NCI-H2029 treated with DMSO at 0.1 percent for 48 hours (cell line): Measurements from ENCODE around the gene NIBAN1.
"Not testable (repeated sequence)": the region's sequence is repeated elsewhere in the genome, so short reads cannot be mapped to it uniquely, and the experiment has no call there.

Experiments
- DNase-seq: peaks from one replicate; lab custom pipeline; 2025; lab: John Stamatoyannopoulos, UW

Gene NIBAN1

GRCh38 chr1:184973272-184974055 is 844 bp downstream of the NIBAN1 start:
- DNase-seq = peak; percentile 5

GRCh38 chr1:184972315-184973055 is 1.8 kb downstream of the NIBAN1 start:
- no peak for DNase-seq

- no peak for DNase-seq
Measured at GRCh38 chr1:184971522-184972265, 2.6 kb downstream of the NIBAN1 start.

- DNase-seq = no peak
Measured at GRCh38 chr1:184970691-184971161, 3.6 kb downstream of the NIBAN1 start.

- DNase-seq = no peak
Measured at GRCh38 chr1:184966989-184967388, 7.3 kb downstream of the NIBAN1 start.

GRCh38 chr1:184965944-184966860 is 8.1 kb downstream of the NIBAN1 start:
- no peak for DNase-seq

- no peak for DNase-seq
Measured at GRCh38 chr1:184965439-184965838, 8.9 kb downstream of the NIBAN1 start.

GRCh38 chr1:184959626-184960025 is 14.7 kb downstream of the NIBAN1 start:
- DNase-seq = no peak

GRCh38 chr1:184958554-184959353 is 15.6 kb downstream of the NIBAN1 start:
- no peak for DNase-seq

GRCh38 chr1:184957901-184958300 is 16.4 kb downstream of the NIBAN1 start:
- DNase-seq = not testable (repeated sequence)

- no peak for DNase-seq
Measured at GRCh38 chr1:184956999-184957700, 17.2 kb downstream of the NIBAN1 start.

- no peak for DNase-seq
Measured at GRCh38 chr1:184954232-184954995, 19.9 kb downstream of the NIBAN1 start.

GRCh38 chr1:184953600-184954219 is 20.6 kb downstream of the NIBAN1 start:
- DNase-seq = no peak

- no peak for DNase-seq
Measured at GRCh38 chr1:184952428-184952827, 21.9 kb downstream of the NIBAN1 start.

- DNase-seq = no peak
Measured at GRCh38 chr1:184951788-184952187, 22.5 kb downstream of the NIBAN1 start.

- DNase-seq = no peak
Measured at GRCh38 chr1:184950906-184951305, 23.4 kb downstream of the NIBAN1 start.

- no peak for DNase-seq
Measured at GRCh38 chr1:184950227-184950626, 24.1 kb downstream of the NIBAN1 start.

- no peak for DNase-seq
Measured at GRCh38 chr1:184947497-184948256, 26.6 kb downstream of the NIBAN1 start.
